Activated naive CD8-positive, alpha-beta T cell treated with anti-CD3 and anti-CD28 coated beads for 36 hours (primary cell): ENCODE measurements around the gene CALML4. TPM values are rescaled to one million over a fixed set of nuclear protein-coding genes. Genes with fewer than 3 reads are reported as not detected.
A peak's percentile ranks its signal among the peaks of the same experiment; 100 is the strongest.
"Not testable (repeated sequence)": the region's sequence is repeated elsewhere in the genome, so short reads cannot be mapped to it uniquely, and the experiment has no call there.

Experiments
- DNase-seq: peaks from one replicate; pipeline ENCODE4 v3.0.0; 2021
- H3K27ac Mint-ChIP-seq: one replicate; pipeline ENCODE4 v1.8.0; 2022; ENCODE audit warnings: mild to moderate bottlenecking, moderate library complexity, mixed read lengths
- H3K27me3 Mint-ChIP-seq: one replicate; pipeline ENCODE4 v1.8.0; 2022; ENCODE audit warnings: mild to moderate bottlenecking, mixed read lengths
- H3K36me3 Mint-ChIP-seq: one replicate; pipeline ENCODE4 v1.8.0; 2021; ENCODE audit warnings: mild to moderate bottlenecking, mixed read lengths
- H3K4me1 Mint-ChIP-seq: one replicate; pipeline ENCODE4 v1.8.0; 2021; ENCODE audit warnings: mixed read lengths
- H3K4me3 Mint-ChIP-seq: one replicate; pipeline ENCODE4 v1.8.0; 2022; ENCODE audit warnings: mild to moderate bottlenecking, moderate library complexity, mixed read lengths
- H3K9me3 Mint-ChIP-seq: one replicate; pipeline ENCODE4 v1.8.0; 2022; ENCODE audit warnings: mixed read lengths
- total RNA-seq, 2 experiments: library from RNA; stranded (reverse); gene quantifications; one replicate each; pipeline ENCODE4 v1.2.3, GENCODE V29; 2021

Gene CALML4
- total RNA-seq, 2 experiments from 2014 or later = 5.4 to 7.4 TPM

- H3K27me3 Mint-ChIP-seq = no peaks in the 10 kb centered on the region
- H3K27ac Mint-ChIP-seq = no peak overlapping the region
- peaks cover 32% of the 10 kb centered on the region for H3K36me3 Mint-ChIP-seq
- peaks cover 6% of the 10 kb centered on the region for H3K4me1 Mint-ChIP-seq
- DNase-seq = no peak
- H3K9me3 Mint-ChIP-seq = no peaks in the 10 kb centered on the region
- H3K4me3 Mint-ChIP-seq = no peak overlapping the region
These were observed 13.2 kb upstream of the CALML4 start for GRCh38 chr15:68218331-68218730.

GRCh38 chr15:68217341-68217740, 12.2 kb upstream of the CALML4 start:
- Mint-ChIP-seq H3K4me3 (no peak overlapping the region), H3K36me3 (peaks cover 25% of the 10 kb centered on the region), H3K9me3 (no peaks in the 10 kb centered on the region), H3K27ac (no peak overlapping the region), H3K27me3 (no peaks in the 10 kb centered on the region), H3K4me1 (peaks cover 3% of the 10 kb centered on the region)
- DNase-seq = no peak

- peaks cover 26% of the 10 kb centered on the region for H3K36me3 Mint-ChIP-seq
These were observed 9.7 kb upstream of the CALML4 start for GRCh38 chr15:68214838-68215254.

GRCh38 chr15:68213991-68214837, 9.1 kb upstream of the CALML4 start:
- Mint-ChIP-seq H3K27ac (no peak overlapping the region), H3K4me3 (no peak overlapping the region), H3K36me3 (peaks cover 28% of the 10 kb centered on the region), H3K4me1 (peaks cover 9% of the 10 kb centered on the region), H3K9me3 (no peaks in the 10 kb centered on the region), H3K27me3 (no peaks in the 10 kb centered on the region)
- no peak for DNase-seq

More at GRCh38 chr15:68214838-68215254, 9.7 kb upstream of the CALML4 start:
- Mint-ChIP-seq H3K27me3 (no peaks in the 10 kb centered on the region), H3K4me1 (peaks cover 6% of the 10 kb centered on the region), H3K4me3 (no peak overlapping the region), H3K27ac (no peak overlapping the region), H3K9me3 (no peaks in the 10 kb centered on the region)
- no peak for DNase-seq

- Mint-ChIP-seq H3K4me1 (peaks cover 16% of the 10 kb centered on the region), H3K36me3 (peaks cover 30% of the 10 kb centered on the region)
- H3K9me3 Mint-ChIP-seq, H3K27me3 Mint-ChIP-seq, H3K4me3 Mint-ChIP-seq, H3K27ac Mint-ChIP-seq, DNase-seq: not testable (repeated sequence)
These were observed 8.3 kb upstream of the CALML4 start for GRCh38 chr15:68213491-68213845.

GRCh38 chr15:68211656-68212320, 6.7 kb upstream of the CALML4 start:
- Mint-ChIP-seq H3K36me3 (peaks cover 25% of the 10 kb centered on the region), H3K4me1 (peaks cover 16% of the 10 kb centered on the region), H3K27me3 (no peaks in the 10 kb centered on the region), H3K27ac (no peak overlapping the region), H3K4me3 (no peak overlapping the region), H3K9me3 (no peaks in the 10 kb centered on the region)
- DNase-seq = no peak

GRCh38 chr15:68210821-68211655, 5.9 kb upstream of the CALML4 start:
- peak; percentile 59 for DNase-seq
- peaks cover 13% of the 10 kb centered on the region for H3K4me1 Mint-ChIP-seq
- H3K36me3 Mint-ChIP-seq = peaks cover 22% of the 10 kb centered on the region
- H3K4me3 Mint-ChIP-seq = no peak overlapping the region
- H3K27ac Mint-ChIP-seq = no peak overlapping the region
- no peaks in the 10 kb centered on the region for H3K27me3 Mint-ChIP-seq
- no peaks in the 10 kb centered on the region for H3K9me3 Mint-ChIP-seq

GRCh38 chr15:68210409-68210756, 5.3 kb upstream of the CALML4 start:
- Mint-ChIP-seq H3K9me3 (no peaks in the 10 kb centered on the region), H3K36me3 (peaks cover 22% of the 10 kb centered on the region)

GRCh38 chr15:68209735-68210408, 4.7 kb upstream of the CALML4 start:
- Mint-ChIP-seq H3K36me3 (peaks cover 22% of the 10 kb centered on the region), H3K27ac (peak overlapping the region; percentile 50), H3K27me3 (no peaks in the 10 kb centered on the region), H3K4me1 (peaks cover 13% of the 10 kb centered on the region), H3K9me3 (no peaks in the 10 kb centered on the region), H3K4me3 (no peak overlapping the region)
- peak; percentile 48 for DNase-seq

More at GRCh38 chr15:68210409-68210756, 5.3 kb upstream of the CALML4 start:
- no peak for DNase-seq
- Mint-ChIP-seq H3K4me1 (peaks cover 13% of the 10 kb centered on the region), H3K27me3 (no peaks in the 10 kb centered on the region), H3K27ac (no peak overlapping the region), H3K4me3 (no peak overlapping the region)

- Mint-ChIP-seq H3K36me3 (peaks cover 22% of the 10 kb centered on the region), H3K27me3 (no peaks in the 10 kb centered on the region), H3K27ac (peak overlapping the region; percentile 50), H3K4me1 (peaks cover 13% of the 10 kb centered on the region), H3K4me3 (no peak overlapping the region), H3K9me3 (no peaks in the 10 kb centered on the region)
- no peak for DNase-seq
These were observed 4.1 kb upstream of the CALML4 start for GRCh38 chr15:68209272-68209671.

GRCh38 chr15:68208636-68209240, 3.6 kb upstream of the CALML4 start:
- no peaks in the 10 kb centered on the region for H3K27me3 Mint-ChIP-seq
- no peak for DNase-seq
- no peaks in the 10 kb centered on the region for H3K9me3 Mint-ChIP-seq
- peaks cover 18% of the 10 kb centered on the region for H3K36me3 Mint-ChIP-seq
- H3K4me3 Mint-ChIP-seq = no peak overlapping the region
- peak overlapping the region; percentile 48 for H3K27ac Mint-ChIP-seq
- peaks cover 13% of the 10 kb centered on the region for H3K4me1 Mint-ChIP-seq

GRCh38 chr15:68208136-68208535, 3.0 kb upstream of the CALML4 start:
- Mint-ChIP-seq H3K27ac (no peak overlapping the region), H3K9me3 (no peaks in the 10 kb centered on the region), H3K4me1 (peaks cover 13% of the 10 kb centered on the region), H3K27me3 (no peaks in the 10 kb centered on the region), H3K4me3 (no peak overlapping the region), H3K36me3 (peaks cover 17% of the 10 kb centered on the region)
- no peak for DNase-seq

GRCh38 chr15:68207176-68207935, 2.2 kb upstream of the CALML4 start:
- Mint-ChIP-seq H3K9me3 (no peaks in the 10 kb centered on the region), H3K27ac (no peak overlapping the region), H3K4me1 (peaks cover 13% of the 10 kb centered on the region), H3K36me3 (peaks cover 17% of the 10 kb centered on the region), H3K4me3 (no peak overlapping the region), H3K27me3 (no peaks in the 10 kb centered on the region)
- DNase-seq = no peak

- Mint-ChIP-seq H3K36me3 (peaks cover 17% of the 10 kb centered on the region), H3K4me1 (peaks cover 13% of the 10 kb centered on the region), H3K9me3 (no peaks in the 10 kb centered on the region), H3K4me3 (no peak overlapping the region), H3K27me3 (no peaks in the 10 kb centered on the region), H3K27ac (no peak overlapping the region)
- DNase-seq = no peak
These were observed 1.6 kb upstream of the CALML4 start for GRCh38 chr15:68206711-68207151.
